Thyroid gland (tissue), 4 donors: ENCODE results near the gene PLD6.

ENCODE experiments used
- CTCF ChIP-seq, 6 experiments: fragments of 200-600 bp in 3 of 6; fragments of 450-650 bp in 3 of 6; sonication (generic) in 3 of 6; IDR thresholded peaks; one replicate each; pipeline ENCODE4 v1.5.1; 2016 to 2019; ENCODE audit warnings: antibody characterized with exemption in 6 of 6, mild to moderate bottlenecking in 2 of 6, inconsistent platforms in 1 of 6, moderate library complexity in 1 of 6
- POLR2A ChIP-seq, 2 donors: fragments of 450-650 bp; IDR thresholded peaks; one replicate each; pipeline ENCODE4 v1.6.1; 2017; ENCODE audit warnings: antibody characterized with exemption in 2 of 2, mild to moderate bottlenecking in 2 of 2, moderate library complexity in 1 of 2

- TF ChIP-seq CTCF (IDR thresholded peaks at IDR 0.05) (no peak), POLR2A (IDR thresholded peaks at IDR 0.05) (no peak)
Observed at GRCh38 chr17:17166446-17166845, 39.7 kb downstream of the PLD6 start.
